Fibroblast of lung (primary cell): ENCODE measurements around the gene KIF21B.

Experiments
- EZH2 ChIP-seq: IDR thresholded peaks from 2 replicates; pipeline ENCODE4 v1.5.1; 2012; ENCODE audit warnings: low read length, control low read depth, mild to moderate bottlenecking; ENCODE audit errors: missing control alignments
- TF ChIP-seq, protein P1 (sequence below), 2 donors: IDR thresholded peaks in 1 of 2; conservative IDR thresholded peaks in 1 of 2; 1 replicate in 1 of 2; 2 replicates in 1 of 2; pipeline ENCODE4 v1.5.1; 2011 to 2012; ENCODE audit warnings: low read length in 2 of 2, control low read depth in 1 of 2, inconsistent platforms in 1 of 2, low read depth in 1 of 2, mild to moderate bottlenecking in 1 of 2

DNA sequence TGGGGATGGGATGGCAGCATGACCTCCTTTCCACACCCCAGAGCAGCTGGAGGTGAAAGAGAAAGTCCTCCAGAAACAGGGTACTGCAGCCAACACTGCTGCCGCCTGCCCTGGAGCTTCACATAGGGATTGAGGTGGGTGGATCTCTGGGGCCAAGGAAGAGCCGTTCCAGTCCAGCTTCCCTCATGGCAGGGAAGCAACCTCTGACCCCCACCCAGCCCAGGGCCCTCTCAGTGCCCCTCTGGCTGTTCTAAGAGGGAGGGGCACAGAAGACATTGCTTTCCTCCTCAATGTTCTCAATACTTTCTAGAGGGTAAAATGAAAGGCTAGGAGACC, 5.7 kb downstream of the KIF21B start:
- TF ChIP-seq, protein P1, sequence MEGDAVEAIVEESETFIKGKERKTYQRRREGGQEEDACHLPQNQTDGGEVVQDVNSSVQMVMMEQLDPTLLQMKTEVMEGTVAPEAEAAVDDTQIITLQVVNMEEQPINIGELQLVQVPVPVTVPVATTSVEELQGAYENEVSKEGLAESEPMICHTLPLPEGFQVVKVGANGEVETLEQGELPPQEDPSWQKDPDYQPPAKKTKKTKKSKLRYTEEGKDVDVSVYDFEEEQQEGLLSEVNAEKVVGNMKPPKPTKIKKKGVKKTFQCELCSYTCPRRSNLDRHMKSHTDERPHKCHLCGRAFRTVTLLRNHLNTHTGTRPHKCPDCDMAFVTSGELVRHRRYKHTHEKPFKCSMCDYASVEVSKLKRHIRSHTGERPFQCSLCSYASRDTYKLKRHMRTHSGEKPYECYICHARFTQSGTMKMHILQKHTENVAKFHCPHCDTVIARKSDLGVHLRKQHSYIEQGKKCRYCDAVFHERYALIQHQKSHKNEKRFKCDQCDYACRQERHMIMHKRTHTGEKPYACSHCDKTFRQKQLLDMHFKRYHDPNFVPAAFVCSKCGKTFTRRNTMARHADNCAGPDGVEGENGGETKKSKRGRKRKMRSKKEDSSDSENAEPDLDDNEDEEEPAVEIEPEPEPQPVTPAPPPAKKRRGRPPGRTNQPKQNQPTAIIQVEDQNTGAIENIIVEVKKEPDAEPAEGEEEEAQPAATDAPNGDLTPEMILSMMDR (conservative IDR thresholded peaks at IDR 0.05 in 1 of 2, IDR thresholded peaks at IDR 0.05 in 1 of 2; ENCODE audit: low read depth in 1 of 2, low read length in 2 of 2): no peak
- TF ChIP-seq EZH2: no peak
